Suppressor macrophage treated with lipopolysaccharide for 4 hours (primary cell): Measurements from ENCODE around the gene COX11.

Source experiments
- DNase-seq: peaks from one replicate; pipeline ENCODE4 v3.0.0-alpha.2; 2020

Gene COX11

GRCh38 chr17:54968262-54968987 lies at the start of gene COX11, which contains the start of gene STXBP4:
Gene COX11 (minus strand): TSS chr17:54968654. CDS start chr17:54968646, 8 bp downstream.
Gene STXBP4 (plus strand): TSS chr17:54968765. CDS start chr17:54986220, 17,455 bp downstream.
- DNase-seq = peak; percentile 97

DNA sequence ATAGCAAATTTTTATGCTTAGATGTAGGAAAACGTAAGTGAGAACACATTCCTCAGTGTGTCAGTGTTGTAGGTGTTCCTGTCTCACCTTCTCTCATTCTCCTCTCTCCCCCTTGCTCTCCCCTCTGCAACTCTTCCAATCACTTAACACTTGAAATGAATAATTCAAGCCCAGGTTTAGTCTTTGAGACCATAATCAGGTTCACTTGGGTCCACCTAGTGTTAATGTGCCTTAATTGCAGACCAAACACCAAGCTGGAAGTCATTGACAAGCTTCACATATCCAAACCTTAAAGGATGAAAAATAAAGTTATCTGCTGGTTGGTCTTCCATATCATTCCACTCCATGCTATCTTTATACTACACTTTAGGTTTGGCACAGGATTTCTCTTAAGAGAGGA lies 37.1 kb upstream of the COX11 start:
- peak; percentile 11 for DNase-seq

GRCh38 chr17:55004484-55004883 lies 36.0 kb upstream of the COX11 start:
- DNase-seq = no peak

DNA sequence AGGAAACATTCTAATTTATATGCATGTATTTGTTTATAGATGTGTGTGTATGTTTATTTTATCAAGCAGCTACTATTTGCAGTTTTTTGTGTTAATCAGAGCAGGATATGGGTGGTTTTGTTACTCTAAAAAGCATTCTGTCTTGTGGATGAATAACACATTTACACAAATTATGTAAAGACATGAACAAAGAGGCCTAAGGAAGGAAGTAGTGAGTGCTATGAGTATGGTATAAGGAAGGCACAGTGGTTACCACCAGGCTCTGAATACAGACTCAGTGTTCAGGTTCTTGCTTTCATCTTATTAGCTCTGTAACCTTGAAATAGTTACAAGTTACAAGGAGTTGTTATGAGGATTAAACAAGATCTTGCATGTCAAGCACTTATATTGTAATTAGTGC lies 34.0 kb upstream of the COX11 start:
- DNase-seq = no peak

DNA sequence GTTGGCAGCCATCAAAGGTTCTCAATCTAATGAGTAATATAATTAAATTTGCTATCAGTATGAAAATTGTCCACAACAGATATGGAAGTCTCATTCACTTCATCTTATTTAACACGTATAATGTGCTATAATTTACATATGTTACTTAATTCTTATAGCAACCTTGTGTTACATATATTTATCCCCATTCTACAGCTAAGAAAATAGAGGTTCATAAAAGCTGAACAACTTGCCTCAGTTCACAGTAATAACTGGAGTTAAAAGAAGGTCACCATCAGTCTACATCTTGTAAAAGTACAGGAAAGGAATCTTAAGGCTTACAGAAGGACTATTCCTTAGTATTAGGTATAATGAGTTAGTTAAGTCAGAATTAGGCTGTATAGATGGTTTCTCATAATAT lies 28.0 kb upstream of the COX11 start:
- DNase-seq = no peak

GRCh38 chr17:54992797-54993639 lies 24.6 kb upstream of the COX11 start:
- peak; percentile 64 for DNase-seq

DNA sequence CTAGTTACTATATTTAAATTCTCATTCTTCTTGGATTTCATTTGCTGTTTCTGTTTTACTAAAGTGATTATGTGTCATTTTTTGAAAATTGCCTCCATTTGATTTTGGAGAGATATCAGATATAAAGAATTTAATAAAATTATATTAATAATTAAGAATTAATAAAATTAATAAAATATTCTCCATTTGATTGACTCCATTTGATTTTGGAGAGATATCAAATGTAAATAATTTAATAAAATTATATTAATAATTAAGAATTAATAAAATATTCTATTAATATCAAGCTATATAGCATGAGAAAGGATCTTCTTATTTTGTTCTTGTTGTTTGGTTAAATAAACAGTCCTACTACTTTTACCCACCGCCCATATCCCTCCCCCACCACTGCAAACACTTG lies 23.1 kb upstream of the COX11 start:
- no peak for DNase-seq

DNA sequence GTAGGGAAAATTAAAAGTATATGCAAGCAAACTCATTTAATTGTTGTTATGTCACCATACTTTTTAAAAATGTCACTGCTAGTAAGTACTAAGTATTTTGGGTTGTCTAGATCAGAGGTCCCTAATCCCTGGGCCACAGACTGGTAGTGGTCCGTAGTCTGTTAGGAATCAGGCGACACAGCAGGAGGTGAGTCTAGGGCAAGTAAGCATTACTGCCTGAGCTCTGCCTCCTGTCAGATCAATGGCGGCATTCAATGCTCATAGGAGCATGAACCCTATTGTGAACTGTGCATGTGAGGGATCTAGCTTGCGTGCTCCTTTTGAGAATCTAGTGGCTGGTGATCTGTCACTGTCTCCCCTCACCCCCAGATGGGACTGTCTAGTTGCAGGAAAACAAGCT lies 21.7 kb upstream of the COX11 start:
- no peak for DNase-seq

DNA sequence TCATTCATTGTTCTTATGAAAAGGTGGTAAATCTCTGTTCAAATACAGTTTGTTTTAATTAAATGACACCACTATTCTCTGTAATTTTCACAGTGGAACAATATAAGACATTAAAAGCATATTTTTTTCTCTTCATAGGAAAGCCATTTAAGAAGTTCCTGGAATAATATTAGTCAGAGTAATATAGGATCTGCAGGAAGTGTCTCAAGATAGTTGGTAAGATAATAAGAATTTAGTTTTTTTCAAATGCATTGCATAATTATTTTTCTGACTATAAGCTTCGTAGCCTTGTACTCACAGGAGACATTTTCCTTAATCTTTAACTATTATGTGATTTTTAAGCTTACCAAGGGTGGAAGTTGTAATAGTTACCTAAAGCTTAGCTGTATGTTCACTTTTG lies 17.0 kb upstream of the COX11 start:
- no peak for DNase-seq

- no peak for DNase-seq
These were observed 14.8 kb upstream of the COX11 start for GRCh38 chr17:54983260-54983659.

GRCh38 chr17:54982399-54982798 lies 13.9 kb upstream of the COX11 start:
- DNase-seq = no peak

GRCh38 chr17:54980375-54980774 lies 11.9 kb upstream of the COX11 start:
- no peak for DNase-seq

GRCh38 chr17:54979657-54980056 lies 11.2 kb upstream of the COX11 start:
- no peak for DNase-seq

DNA sequence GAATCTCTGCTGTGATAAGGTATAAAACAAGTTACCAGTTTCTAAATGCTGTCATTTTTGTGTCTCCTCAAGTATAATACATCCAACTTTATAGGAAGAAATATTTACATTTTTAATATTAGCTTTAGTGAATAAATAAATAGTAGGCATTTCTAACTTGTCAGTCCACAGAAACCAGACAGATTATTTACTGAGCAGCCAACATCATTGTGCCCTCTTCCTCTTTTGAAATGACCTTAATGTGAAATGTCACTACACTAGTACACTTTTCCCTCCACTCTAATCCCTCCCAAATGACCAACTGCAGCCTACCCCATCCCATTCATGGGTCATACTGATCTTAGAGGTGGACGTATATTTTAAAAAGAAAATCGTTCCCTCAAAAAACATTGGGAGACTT lies 9.3 kb upstream of the COX11 start:
- no peak for DNase-seq

DNA sequence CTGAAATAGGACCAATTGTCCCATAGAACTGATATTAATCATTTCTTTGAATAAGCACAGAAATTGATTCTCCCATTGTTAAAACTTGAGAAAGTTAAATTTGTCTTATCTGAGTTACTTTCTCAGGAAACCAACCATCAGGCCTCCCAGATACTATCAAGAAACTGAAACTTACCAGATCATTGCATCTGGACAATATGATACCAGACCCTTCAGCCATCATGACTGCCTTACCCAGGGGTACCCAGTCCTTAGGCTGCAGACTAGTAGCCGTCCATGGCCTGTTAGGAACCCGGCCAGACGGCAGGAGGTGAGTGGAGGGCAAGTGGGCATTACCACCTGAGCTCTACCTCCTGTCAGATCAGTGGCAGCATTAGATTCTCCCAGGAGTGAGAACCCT lies 7.9 kb upstream of the COX11 start:
- no peak for DNase-seq

GRCh38 chr17:54974759-54975158 lies 6.3 kb upstream of the COX11 start:
- no peak for DNase-seq

DNA sequence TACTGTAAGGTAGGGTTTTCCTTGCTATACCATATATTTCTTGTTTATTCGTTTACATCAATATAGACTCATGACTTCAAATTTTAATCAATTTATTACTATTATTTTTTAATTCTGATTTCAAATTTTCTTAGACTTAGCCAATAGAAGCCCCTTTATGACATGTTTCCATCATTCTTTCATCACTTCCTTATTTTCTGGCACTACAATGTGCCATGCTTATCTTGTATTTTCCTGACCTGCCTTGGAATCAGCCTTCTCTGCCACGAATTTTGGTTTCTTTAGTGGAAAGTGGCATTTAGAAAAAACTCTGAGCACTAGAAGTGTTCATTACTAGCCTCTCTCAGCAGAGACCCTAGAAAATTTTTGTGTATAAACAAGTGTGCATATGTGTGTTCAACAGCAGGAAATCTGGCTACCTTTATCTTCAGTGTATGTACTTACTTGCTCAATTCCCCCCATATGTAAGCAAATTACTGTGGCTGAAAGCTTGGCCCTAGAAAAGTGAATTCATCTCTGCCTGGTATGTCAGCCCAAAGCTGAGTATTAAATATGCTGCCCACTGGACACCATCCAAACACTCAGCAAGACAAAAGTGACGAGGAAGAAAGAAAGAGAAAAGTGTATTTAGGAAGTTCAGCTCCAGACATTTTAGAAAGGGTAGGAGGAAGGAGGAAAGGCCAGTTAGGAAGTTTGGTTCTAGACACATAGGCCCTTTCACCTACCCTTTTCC lies 4.1 kb upstream of the COX11 start:
- DNase-seq = no peak

DNA sequence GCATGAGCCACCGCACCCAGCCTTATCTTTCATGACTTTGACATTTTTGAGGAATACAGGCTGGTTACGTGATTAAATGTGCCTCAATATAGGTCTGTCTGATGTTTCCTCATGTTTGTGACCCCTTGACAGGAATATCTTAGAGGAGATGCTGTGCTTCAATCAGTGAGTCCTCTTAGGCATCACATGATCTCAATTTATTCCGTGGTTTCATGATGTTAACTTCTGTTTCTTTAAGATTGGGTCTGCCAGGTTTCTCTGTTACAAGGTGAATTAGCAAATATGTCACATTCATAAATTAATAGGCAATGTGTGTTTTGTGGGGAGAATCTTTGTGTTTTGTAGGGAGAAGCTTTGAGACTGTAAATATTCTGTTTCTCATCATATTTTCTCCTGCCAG lies 3.4 kb upstream of the COX11 start:
- no peak for DNase-seq

GRCh38 chr17:54971147-54971546 lies 2.7 kb upstream of the COX11 start:
- no peak for DNase-seq

- no peak for DNase-seq
These were observed 1.5 kb upstream of the COX11 start for GRCh38 chr17:54969658-54970572.

GRCh38 chr17:54968988-54969332 lies 506 bp upstream of the COX11 start:
- DNase-seq = peak; percentile 39

DNA sequence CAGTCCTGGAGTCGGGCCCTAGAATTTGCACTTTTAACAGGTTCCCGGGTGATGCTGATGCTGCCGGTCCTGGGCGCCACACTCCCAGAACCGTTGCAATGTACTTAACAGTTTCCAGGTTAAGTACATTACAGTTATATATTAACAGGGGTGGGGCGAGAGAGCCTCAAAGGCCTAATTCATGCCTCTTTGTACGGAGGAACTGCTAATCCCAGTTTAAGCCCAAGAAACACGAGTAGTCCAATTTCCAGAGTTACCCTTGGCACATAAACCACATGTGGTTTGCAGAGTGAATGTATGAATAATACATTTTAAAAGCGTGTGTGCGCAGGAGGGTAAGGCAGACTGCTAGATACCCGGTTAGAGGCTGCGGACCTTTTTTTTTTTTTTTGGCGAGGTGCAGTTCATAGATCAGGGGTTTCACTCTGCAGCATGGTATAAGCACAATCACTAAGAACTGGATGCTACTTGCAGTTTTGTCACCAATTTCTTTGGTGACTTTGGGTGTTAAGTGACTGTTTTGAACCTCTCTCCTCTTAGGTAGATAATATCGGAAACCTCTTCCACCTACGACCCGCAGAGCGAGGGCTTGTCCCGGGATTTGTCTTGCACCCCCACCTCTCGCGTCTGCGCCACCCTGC lies 713 bp downstream of the COX11 start:
- DNase-seq = peak; percentile 7
